Colonic mucosa (tissue), 4 donors: Measurements from ENCODE around the gene PLA2G4F. TPM values are rescaled to one million over a fixed set of nuclear protein-coding genes. Genes with fewer than 3 reads are reported as not detected.

Experiments
- DNase-seq: peaks from one replicate; pipeline ENCODE4 v3.0.0-alpha.2; 2020
- H3K27ac ChIP-seq: fragments of 200-600 bp; one replicate; pipeline ENCODE4 v1.8.0; 2021
- H3K27me3 ChIP-seq: fragments of 200-600 bp; one replicate; pipeline ENCODE4 v1.8.0; 2021
- H3K36me3 ChIP-seq: fragments of 200-600 bp; one replicate; pipeline ENCODE4 v1.8.0; 2021
- H3K4me1 ChIP-seq: fragments of 200-600 bp; one replicate; pipeline ENCODE4 v1.8.0; 2021; ENCODE audit warnings: mild to moderate bottlenecking
- H3K4me3 ChIP-seq: fragments of 200-600 bp; one replicate; pipeline ENCODE4 v1.8.0; 2021
- H3K9ac ChIP-seq, 2 donors: one replicate each; pipeline ENCODE4 v1.7.0; 2013; ENCODE audit warnings: control low read depth in 2 of 2, low read depth in 2 of 2, low read length in 2 of 2
- H3K9me3 ChIP-seq: fragments of 200-600 bp; one replicate; pipeline ENCODE4 v1.8.0; 2021
- CTCF ChIP-seq: fragments of 200-600 bp; IDR thresholded peaks from one replicate; pipeline ENCODE4 v1.8.0; 2022; ENCODE audit warnings: antibody characterized with exemption, mild to moderate bottlenecking
- intact Hi-C: fragments of 100-400 bp; cut with DNase I; formaldehyde crosslinking; loops from one replicate; pipeline ENCODE4 v1.14.1; 2022
- total RNA-seq, 2 donors: library from RNA; stranded (reverse); fragmentation: NEBNext Ultra II Directional in 1 of 2; extraction: Animal tissue kit (Norgen Biotek cat#: 25700) in 1 of 2; gene quantifications; one replicate each; pipeline ENCODE4 v1.2.1, GENCODE V29; 2021
- donor health status: healthy.
- donor health status: DM: no; HTN: no; CAD: no.
- donor health status: DM: no; HTN: no; CAD: no.

PLA2G4F gene
- total RNA-seq, 2 donors from 2014 or later: 27.7 to 30.2 TPM

DNA sequence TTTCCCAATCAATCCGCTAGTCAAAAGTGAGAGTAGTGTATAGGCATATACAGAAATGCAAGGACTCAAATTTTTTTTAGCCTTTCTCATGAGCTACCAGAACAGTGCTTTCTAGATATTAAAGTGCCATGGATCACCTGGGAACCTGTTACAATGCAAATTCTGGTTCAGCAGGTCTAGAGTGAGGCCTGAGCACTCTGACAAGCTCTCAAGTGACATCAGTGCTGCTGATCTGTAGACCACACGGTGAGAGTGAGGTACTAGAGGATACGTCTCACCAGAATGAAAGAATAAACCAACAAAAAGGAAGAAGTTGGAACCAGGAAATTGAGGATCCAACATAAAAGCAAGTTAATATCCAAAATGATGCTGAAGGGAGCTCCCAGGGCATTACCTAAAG, 46.1 kb downstream of the PLA2G4F start:
- Histone ChIP-seq H3K36me3 (no peaks in the 10 kb centered on the region), H3K27ac (no peak overlapping the region), H3K27me3 (no peaks in the 10 kb centered on the region), H3K9me3 (no peaks in the 10 kb centered on the region), H3K4me1 (peaks cover 7% of the 10 kb centered on the region), H3K4me3 (no peak overlapping the region), H3K9ac (no peak overlapping the region)
- peak; percentile 14 for DNase-seq
- no peak for TF ChIP-seq CTCF
- intact Hi-C loops: no loop called here

GRCh38 chr15:42108806-42109205, 47.6 kb downstream of the PLA2G4F start:
- H3K9me3 ChIP-seq: no peaks in the 10 kb centered on the region
- H3K36me3 ChIP-seq: no peaks in the 10 kb centered on the region
- no peak overlapping the region for H3K9ac ChIP-seq
- H3K27me3 ChIP-seq: no peaks in the 10 kb centered on the region
- TF ChIP-seq CTCF: no peak
- DNase-seq: no peak
- peak overlapping the region; percentile 60 for H3K27ac ChIP-seq
- no peak overlapping the region for H3K4me3 ChIP-seq
- H3K4me1 ChIP-seq: peaks cover 7% of the 10 kb centered on the region
- intact Hi-C loops: no loop called here

GRCh38 chr15:42108189-42108588, 48.2 kb downstream of the PLA2G4F start:
- Histone ChIP-seq H3K4me1 (peaks cover 7% of the 10 kb centered on the region), H3K27me3 (no peaks in the 10 kb centered on the region), H3K36me3 (no peaks in the 10 kb centered on the region), H3K4me3 (no peak overlapping the region), H3K9me3 (no peaks in the 10 kb centered on the region), H3K27ac (peak overlapping the region; percentile 60), H3K9ac (peak overlapping the region in 1 of 2 donors; percentile 12)
- no peak for TF ChIP-seq CTCF
- peak; percentile 21 for DNase-seq
- intact Hi-C loops: no loop called here

DNA sequence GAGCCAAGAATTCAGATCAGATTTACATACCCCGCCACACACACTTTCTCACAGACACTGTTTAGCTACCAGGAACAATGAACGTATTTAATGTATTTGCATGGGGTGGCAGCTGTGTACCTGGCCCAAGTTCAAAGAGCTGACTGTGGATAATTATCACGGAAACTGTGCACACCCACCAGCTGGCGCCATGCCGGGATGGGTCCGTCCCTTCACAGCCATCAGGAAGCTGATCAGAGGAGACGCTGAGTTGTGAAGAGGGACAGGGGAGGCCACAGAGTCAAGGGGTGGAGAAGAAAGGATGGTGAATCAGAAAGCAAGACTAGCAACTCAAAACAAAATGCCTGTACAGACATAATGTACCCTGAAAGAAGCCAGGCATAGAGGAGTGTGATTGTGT, 49.0 kb downstream of the PLA2G4F start:
- no peak for TF ChIP-seq CTCF
- peak overlapping the region in 1 of 2 donors; percentile 9 for H3K9ac ChIP-seq
- intact Hi-C loops: no loop called here
- peak; percentile 96 for DNase-seq
- H3K9me3 ChIP-seq: no peaks in the 10 kb centered on the region
- peak overlapping the region; percentile 60 for H3K27ac ChIP-seq
- peaks cover 7% of the 10 kb centered on the region for H3K4me1 ChIP-seq
- no peaks in the 10 kb centered on the region for H3K27me3 ChIP-seq
- no peak overlapping the region for H3K4me3 ChIP-seq
- no peaks in the 10 kb centered on the region for H3K36me3 ChIP-seq

- no peaks in the 10 kb centered on the region for H3K36me3 ChIP-seq
- peak; percentile 18 for DNase-seq
- H3K27ac ChIP-seq: no peak overlapping the region
- H3K4me3 ChIP-seq: no peak overlapping the region
- H3K9me3 ChIP-seq: no peaks in the 10 kb centered on the region
- H3K9ac ChIP-seq: no peak overlapping the region
- no peak for TF ChIP-seq CTCF
- intact Hi-C loops: no loop called here
- peaks cover 7% of the 10 kb centered on the region for H3K4me1 ChIP-seq
- H3K27me3 ChIP-seq: no peaks in the 10 kb centered on the region
These were observed 50.1 kb downstream of the PLA2G4F start for GRCh38 chr15:42106288-42106687.
